Left kidney (tissue), 2 donors: ENCODE measurements around the gene DPH1. TPM values are rescaled to one million over a fixed set of nuclear protein-coding genes. Genes with fewer than 3 reads are reported as not detected.
"Not testable (repeated sequence)": the region's sequence is repeated elsewhere in the genome, so short reads cannot be mapped to it uniquely, and the experiment has no call there.

Source experiments
- DNase-seq: peaks from one replicate; pipeline ENCODE4 v3.0.0-alpha.2; 2013
- polyA plus RNA-seq: library from polyadenylated mRNA; unstranded; fragments of 120-200 nt; gene quantifications from one replicate; pipeline ENCODE4 v1.2.1, GENCODE V29; 2013; ENCODE audit not compliant: insufficient read length

Gene DPH1
- polyA plus RNA-seq, 1 donor = 46.5 TPM

DNA sequence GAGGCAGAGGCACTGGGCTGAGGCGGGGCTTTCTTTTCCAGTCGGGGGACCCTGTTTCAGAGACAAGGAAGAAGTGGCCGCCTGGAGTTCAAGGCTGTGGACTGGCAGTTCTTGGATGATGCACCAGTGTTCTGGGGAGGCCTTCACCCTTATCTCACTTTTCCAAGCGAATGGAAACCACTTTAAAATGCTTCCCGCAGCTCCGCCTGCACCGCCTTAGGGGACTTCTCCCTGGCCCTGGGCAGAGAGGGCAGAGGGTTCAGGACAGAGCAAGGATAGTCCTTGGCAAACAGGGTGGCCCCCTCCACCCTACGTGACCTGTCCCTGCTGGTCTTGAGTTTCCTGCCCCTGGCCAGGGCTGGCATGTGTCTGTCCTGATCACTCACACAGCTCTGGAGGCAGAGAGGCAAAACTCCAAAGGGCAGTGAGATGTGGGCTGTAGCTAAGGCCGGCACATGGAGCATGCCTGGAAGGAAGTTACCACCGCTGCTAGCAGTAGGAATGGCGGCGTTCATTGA lies 25.5 kb upstream of the DPH1 start:
- no peak for DNase-seq

GRCh38 chr17:2008332-2009126 lies 21.4 kb upstream of the DPH1 start:
- DNase-seq = no peak

DNA sequence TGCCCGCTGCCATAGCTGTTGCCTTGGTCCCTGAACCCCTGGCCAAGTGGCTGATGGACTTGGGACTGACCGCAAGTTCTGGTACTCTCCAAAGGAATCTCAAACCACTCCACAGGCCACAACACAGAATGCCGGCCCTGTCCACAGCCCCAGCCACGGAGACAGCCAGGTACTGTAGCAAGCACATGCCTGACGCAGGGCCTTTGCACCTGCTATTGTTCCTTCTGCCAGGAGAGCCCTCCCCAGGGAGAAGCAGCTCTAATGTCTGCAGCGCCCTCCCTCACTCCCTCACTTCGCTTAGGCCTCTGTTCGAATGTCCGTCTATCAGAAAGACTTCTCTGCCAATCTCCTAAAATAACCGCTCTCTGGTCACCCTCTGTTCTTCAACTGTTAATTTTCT lies 20.2 kb upstream of the DPH1 start:
- no peak for DNase-seq

GRCh38 chr17:2011411-2012371 lies 18.3 kb upstream of the DPH1 start:
- no peak for DNase-seq

DNA sequence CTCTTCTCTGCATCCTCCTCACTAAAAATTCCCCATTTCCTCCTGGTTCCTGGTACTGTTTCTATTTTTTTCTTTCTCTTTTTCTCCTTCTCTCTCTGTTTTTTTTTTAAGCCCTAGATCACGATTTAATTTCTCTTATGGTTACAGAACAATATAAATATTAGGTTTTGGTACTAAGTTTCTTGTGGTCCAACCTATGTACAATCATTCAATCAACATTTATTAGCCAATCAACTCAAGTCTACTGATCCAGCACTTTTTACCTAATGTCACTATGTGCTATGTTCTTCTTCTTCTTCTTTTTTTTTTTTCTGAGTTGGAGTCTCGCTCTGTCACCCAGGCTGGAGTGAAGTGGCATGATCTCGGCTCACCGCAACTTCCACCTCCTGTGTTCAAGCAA lies 17.5 kb upstream of the DPH1 start:
- no peak for DNase-seq

DNA sequence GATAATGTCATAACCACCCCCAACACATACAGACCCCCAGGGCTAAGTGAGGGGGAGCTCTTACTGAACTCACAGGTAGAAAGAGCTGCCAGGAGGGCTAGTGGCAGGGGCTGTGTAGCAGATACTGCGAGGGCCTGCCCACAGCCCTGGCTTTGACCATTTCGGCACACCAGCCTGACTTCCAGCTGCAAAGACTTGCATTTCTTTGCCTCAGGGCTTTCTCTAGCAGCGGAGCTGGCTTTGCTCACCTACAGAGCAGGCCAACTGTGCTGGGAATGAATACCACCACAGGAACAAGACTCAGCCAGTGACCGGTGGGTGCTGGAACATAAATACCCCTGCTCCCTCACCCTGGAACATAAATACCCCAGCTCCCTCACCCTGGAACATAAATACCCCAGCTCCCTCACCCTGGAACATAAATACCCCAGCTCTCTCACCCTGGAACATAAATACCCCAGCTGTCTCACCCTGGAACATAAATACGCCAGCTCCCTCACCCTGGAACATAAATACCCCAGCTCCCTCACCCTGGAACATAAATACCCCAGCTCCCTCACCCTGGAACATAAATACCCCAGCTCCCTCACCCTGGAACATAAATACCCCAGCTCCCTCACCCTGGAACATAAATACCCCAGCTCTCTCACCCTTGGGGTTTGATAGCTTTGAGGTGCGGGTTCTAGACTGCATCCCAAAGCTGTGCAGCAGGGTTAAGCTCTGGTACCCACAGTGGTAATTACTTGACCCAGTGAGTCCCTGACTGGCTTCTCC lies 16.5 kb upstream of the DPH1 start:
- DNase-seq = not testable (repeated sequence)

DNA sequence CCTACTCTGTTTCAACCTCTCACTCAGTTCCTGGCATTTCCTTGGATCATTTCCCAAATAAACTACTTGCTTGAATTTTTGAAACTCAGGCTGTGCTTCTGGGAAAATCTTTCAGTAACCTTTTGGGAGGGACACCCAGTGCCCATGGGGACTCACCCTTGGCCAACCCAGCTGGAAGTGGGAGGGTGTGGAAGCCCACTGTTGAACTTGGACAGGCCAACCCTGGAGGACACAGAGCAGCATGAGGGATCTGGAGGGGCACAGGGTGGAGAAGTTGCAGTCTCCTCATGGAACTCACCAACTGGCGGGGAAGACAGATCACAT lies 16.0 kb upstream of the DPH1 start:
- DNase-seq = no peak

DNA sequence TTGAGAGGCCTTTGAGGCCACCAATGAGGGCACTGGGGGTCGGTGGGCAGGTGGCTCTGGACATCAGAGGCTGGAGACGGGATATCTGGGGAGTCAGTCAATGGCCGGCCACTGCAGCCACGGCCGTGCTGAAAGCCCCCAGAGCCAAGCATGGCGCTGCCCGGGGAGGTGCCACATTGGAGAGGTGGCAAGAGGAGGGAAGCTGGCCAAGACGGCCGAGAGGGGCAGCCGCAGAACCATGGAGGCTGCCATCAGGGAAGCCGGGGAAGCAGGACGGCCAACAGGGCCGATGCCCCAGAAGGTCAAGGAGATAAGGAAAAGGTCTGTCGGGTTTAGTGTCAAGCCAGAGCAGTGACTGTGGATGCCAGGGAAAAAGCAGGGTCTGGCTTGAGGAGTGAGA lies 14.6 kb upstream of the DPH1 start:
- no peak for DNase-seq

- DNase-seq = no peak
Measured at GRCh38 chr17:2016494-2016893, 13.5 kb upstream of the DPH1 start.

DNA sequence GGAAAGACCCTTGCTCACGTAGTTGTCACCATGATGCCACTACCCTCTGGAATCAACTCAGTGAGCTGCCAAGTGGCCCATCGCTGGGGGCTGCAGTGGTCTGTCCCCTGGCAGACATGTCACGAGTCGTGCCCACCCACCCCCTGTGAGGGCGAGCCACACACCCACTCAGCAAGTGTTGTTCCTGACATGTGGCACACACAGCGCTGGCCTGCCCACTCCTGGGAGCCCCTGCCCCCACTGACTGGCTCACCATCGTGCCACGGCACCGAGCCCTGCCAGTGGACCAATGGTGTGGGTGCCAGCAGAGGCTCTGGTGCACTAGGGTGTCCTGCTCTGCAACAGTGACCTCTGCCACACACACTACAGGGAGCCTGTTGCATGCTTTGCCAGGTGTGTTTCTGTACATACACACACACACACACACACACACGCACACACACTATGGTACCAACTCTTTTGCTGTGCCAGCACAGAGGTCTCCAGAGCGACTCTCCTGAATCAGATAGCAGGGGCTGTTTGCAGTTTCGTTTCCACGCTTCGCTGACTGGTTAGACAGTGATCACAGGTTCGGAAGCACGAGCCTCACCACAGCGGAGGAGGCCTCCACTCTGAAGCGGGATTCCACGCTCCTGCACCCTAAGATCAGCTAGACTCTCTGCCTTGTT lies 12.5 kb upstream of the DPH1 start:
- DNase-seq = no peak

DNA sequence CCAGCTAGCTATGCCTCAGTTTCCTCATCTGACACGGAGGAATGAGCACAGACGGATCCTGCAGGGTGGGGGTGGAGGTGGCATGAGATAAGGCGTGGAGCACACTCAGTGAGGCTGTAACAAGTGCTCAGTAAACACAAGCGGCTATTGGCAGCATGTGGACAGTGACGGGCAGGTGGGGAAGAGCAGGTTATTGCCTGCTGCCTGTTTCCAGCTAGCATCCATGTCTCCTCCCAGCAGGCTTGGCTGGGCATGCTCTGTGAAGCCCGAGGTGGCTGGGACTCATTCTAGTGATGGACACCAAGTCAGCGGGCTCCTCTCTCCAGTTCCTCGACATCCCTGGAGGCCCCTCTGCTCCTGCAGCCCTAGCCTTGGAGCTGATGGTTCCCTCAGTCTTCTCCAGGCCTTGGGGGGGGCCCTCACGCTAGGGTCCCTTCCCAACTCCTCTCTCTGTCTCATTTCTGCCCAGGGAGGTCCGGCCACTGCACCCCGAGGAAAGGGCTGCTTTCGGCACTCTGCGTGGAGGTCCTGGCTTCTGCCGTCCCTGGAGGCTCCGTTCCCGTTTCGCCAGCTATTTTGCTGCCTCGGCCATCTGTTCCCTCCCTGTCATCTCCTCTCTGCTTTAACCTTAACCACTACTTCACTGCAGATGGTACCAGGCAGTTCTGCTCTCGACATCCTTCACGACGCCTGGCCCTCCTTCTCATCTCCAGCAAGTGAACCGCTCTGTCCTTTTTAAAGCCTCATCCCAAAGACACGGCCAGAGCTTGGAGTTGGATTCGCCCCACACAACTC lies 11.0 kb upstream of the DPH1 start:
- no peak for DNase-seq

- DNase-seq = no peak
Measured at GRCh38 chr17:2019723-2020122, 10.2 kb upstream of the DPH1 start.

GRCh38 chr17:2020721-2021120 lies 9.2 kb upstream of the DPH1 start:
- no peak for DNase-seq

DNA sequence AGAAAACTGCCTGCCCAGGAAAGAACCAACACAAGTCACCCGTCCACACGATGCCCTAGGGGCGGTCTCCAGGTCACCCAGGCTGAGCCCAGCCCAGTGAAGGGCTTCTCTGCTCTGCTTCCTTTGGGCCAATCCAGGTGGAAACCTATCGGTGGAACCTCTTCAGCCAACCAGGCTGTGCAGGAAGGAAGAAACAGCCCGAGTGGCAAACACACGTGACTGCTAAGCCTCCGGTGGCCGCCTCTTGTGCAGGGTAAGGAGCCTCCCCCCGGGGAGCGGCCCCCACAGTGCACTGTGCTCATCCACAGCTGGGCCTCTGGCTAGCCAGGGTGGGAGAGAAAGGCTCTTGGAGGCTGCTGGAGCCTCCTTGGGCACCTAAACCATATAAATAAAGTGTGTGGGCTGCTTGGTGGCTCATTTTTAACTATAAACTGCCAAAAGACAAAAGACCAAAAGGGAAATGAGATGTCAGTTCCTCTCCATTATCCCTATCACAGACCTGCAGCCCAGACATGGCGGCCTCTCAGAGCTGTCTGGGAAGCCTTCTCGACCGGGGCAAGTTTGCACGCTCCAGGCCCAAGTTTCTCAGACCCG lies 7.2 kb upstream of the DPH1 start:
- no peak for DNase-seq

- no peak for DNase-seq
Measured at GRCh38 chr17:2023256-2023655, 6.7 kb upstream of the DPH1 start.

DNA sequence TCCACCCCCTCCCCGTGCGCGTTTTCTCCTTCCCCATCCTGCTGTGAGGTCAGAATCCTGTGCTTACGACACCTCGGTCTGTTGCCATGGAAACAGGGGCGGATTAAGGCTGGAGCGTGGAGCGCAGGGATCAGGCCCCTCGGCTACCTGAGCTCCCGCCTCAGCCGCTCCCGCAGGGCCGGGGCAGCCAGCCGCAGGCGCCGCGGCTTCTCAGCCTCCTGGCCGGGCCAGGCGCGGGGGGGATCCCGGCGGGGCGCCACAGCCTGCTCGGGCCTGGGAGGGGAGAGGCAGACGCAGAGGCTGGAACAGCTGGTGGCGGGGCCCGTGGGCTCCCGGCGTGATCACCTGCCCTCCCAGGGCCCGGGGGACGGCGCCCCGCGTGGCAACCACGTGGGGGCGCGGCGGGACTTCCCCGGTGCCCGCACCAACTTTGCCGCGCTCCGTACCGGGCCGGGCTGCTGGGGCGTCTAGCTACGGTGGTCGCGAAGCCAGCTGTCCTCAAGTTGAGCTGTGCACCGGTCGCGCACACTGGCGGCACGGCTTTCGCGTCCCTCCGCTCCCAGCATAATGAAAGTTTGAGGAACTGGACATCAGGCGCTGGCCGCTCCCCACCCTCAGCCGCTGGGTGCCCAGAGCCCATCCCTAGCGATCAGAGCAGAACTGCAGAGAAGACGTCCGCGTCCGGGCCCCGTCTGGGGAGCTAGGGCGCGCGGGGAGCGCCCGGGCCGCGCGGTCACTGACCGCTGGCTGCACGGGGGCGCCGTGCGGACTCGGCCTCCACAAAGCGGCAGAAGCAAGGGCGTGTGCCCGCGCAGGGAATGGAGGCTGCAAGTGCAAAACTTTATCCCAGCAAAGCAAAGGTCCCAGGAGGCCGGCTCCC lies 6.0 kb upstream of the DPH1 start:
- DNase-seq = peak; percentile 76

- no peak for DNase-seq
Measured at GRCh38 chr17:2024572-2025219, 5.3 kb upstream of the DPH1 start.

- DNase-seq = no peak
Measured at GRCh38 chr17:2025220-2025621, 4.7 kb upstream of the DPH1 start, which contains the start of gene RTN4RL1. RTN4RL1 (minus strand) TSS chr17:2025334; CDS start chr17:2024865, 469 bp downstream.
